Activated CD8-positive, alpha-beta memory T cell treated with anti-CD3 and anti-CD28 coated beads, Interleukin-2, amount 50 U/mL, for 48 hours (primary cell): ENCODE measurements around the gene LOXHD1.

ENCODE experiments used
- DNase-seq: peaks from one replicate; pipeline ENCODE4 v3.0.0-alpha.2; 2020

The LOXHD1 gene

DNA sequence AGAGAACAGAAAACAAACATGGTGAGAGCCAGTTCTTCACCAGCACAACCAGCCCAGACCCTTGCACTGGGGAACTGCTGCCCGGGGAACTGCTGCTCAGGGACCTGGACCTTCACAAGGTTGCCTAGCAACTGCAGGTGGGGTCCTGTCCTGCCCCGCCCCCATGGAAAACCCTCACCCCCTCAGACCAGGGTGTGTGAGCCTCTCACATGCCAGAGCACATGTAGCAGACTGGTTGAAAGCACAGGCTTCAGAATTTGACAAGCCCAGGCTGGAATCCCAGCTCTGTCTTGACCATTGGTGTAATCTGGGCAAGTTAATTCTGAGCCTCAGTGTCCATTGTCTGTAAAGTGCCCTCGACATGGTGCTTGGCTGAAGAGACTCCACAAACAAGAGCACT, 118.6 kb downstream of the LOXHD1 start:
- no peak for DNase-seq

- no peak for DNase-seq
Observed at GRCh38 chr18:46536215-46536874, 120.7 kb downstream of the LOXHD1 start.

GRCh38 chr18:46531482-46531881, 125.5 kb downstream of the LOXHD1 start:
- no peak for DNase-seq

DNA sequence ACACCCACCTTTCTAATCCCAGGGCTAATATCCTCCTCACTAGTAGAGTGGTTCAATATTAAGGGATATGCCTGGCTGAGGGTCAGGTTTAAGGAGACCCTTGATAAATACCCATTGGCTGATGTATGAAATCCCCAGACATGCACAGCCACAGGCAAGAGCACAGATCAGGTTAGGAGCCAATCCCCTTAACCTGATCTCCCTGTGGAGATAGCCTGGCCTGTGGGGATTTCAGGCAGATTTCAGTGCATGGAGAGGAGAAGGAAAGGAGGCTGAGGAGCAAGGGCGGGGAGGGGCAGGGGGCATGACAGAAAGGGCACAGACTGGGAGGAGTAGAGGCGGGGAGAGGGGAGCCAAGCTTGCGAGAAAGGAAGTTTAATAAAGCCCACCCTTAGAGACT, 129.0 kb downstream of the LOXHD1 start:
- no peak for DNase-seq

GRCh38 chr18:46519870-46520269, 137.2 kb downstream of the LOXHD1 start:
- no peak for DNase-seq

GRCh38 chr18:46518438-46518837, 138.6 kb downstream of the LOXHD1 start:
- DNase-seq, result no peak

DNA sequence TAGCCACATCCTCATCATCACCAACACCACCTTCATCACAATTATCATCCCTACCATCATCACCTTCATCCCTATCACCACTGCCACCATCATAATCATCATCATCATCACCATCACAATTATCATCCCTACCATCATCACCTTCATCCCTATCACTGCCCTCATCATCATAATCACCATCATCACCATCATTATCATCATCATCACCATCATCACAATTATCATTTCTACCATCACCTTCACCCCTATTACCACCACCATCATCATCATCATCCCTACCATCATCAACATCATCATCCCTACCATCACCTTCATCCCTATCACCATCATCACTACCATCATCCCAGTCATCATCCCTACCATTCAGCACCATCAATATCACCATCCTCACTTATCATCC, 140.5 kb downstream of the LOXHD1 start:
- no peak for DNase-seq

DNA sequence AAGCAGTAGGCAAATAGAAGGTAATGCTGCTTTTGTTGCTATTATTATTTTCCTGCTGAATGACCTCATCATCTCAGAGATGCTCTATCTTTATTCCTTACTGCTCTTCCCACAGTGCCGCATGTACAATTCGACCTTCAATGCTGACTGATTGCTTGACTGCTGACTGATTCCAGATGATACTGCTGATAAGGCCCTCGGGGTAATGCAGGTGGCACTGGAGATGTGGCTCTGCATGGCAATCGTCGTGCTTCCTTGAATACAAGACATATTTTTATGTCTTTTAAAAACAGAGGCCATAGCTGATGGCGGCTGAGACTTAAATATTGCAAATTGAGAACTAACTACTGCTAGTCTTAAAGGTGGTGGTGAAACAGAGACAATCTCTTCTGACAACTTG, 146.6 kb downstream of the LOXHD1 start:
- no peak for DNase-seq

GRCh38 chr18:46509530-46509929, 147.5 kb downstream of the LOXHD1 start:
- DNase-seq, result no peak

- peak; percentile 26 for DNase-seq
Observed at GRCh38 chr18:46506974-46507586, 149.9 kb downstream of the LOXHD1 start.

DNA sequence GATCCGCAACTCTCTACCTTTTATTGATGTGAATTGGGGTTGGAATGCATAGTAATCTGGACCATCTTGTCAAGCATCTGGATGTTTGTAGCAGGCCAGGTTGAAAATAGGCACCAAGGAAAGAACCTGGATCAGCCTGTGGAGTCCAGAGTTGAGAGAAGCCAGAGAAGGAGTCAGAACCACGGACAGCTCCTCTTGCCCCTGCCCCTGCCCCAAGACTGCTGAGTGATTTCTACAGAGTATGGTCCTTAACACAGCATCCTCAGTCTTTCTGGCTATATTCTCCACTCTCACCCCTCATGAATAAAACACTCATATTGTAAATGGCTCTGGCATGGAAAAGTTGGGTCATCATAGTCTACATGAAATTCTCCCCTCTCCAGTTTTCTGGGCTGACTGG, 154.6 kb downstream of the LOXHD1 start:
- no peak for DNase-seq

DNA sequence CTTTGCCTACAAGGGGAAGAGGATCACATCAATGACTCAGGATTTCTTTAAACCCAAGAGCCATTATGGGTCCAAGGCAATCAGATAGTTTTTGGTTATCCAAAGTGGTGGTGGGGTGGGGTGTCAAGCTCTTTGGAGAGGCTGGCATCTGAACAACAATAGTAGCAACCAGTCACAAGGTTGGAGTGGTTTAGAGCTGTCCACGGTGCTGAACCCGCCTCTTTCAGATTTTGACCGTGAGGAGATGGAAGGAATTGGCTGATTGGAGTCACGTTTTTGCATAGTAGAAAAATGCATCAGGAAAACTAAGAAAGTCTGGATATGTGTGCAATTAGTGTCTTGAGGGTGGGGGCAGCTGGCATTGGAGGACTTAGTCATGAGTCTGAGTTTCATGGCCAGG, 159.9 kb downstream of the LOXHD1 start:
- DNase-seq, result peak; percentile 64

GRCh38 chr18:46488471-46489213, 168.4 kb downstream of the LOXHD1 start:
- no peak for DNase-seq

DNA sequence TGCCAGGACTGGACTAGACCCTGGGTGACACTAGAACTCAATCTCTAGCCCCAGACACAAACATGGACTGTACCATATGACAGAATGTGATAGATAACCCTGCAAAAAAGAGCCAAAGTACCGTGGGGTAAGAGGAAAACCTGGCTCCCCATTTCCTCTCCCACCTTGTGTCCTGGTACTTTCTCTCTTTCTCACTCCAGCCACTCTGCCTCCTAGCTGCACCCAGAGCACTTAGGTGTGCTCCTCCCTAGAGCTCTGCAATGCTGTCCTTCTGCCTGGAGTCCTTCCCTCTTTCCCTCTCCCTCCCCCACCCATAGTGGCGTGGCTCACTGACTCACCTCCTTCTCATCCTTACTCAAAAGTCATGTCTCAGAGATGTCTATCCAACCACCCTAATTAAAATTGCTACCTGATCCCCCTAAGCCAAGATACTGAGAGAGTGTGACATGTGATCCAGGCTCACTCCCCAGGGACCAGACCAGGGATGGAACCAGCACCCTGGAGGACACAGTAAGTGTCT, 171.3 kb downstream of the LOXHD1 start:
- DNase-seq, result no peak

GRCh38 chr18:46484971-46485370, 172.0 kb downstream of the LOXHD1 start:
- DNase-seq, result no peak

GRCh38 chr18:46482831-46483230, 174.2 kb downstream of the LOXHD1 start:
- DNase-seq, result no peak

DNA sequence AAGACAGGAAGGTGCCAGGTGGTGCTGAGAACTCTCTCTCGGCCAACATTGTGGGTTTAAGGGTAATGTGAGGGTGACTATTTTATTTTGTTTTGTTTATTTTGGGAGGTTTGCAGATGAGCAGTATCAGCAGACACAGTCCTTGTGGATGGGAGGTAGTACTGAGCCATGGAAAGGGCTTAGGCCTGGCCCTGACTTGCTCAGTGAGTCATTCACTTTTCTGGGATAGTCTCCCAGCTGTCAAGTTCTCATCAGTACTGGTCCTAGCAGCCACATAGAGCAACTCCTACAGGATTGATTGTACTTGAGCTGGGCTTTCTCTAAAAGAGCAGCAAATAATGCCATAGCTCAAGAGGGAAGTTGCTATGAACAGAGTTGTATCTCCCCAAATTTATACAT, 175.2 kb downstream of the LOXHD1 start:
- DNase-seq, result no peak

- peak; percentile 69 for DNase-seq
Observed at GRCh38 chr18:46481048-46481846, 175.8 kb downstream of the LOXHD1 start.

GRCh38 chr18:46480226-46480625, 176.8 kb downstream of the LOXHD1 start:
- DNase-seq, result no peak

GRCh38 chr18:46478796-46479195, 178.2 kb downstream of the LOXHD1 start:
- DNase-seq, result no peak

DNA sequence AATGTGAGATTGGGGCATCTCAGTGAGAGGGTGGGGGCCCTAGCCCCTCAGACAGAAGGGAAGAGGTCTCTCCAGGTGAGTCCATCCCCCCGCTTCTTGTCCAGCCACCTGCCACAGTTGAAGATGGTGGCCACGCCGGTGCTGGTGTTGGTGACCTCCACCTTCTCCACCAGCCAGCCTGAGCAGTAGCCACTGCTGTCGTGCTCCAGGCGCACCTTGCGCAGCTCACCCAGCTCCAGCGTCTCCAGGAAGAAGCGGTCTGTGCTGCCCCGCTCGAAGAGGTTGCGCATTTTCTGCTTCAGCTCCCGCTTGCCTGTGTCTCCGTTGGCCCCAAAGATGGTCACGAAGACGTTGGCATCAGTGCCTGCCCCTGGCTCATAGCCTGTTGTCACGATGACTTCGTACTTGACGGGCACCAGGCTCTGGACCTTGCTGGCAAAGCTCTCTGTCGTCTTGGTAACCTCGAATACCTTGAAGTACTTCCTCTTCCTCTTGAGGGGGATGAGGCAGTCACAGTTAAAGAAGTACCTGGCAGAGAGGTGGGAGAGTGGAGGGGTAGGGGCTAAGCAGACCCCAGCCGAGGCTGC, 179.5 kb downstream of the LOXHD1 start:
- DNase-seq, result no peak

GRCh38 chr18:46475390-46475752, 181.6 kb downstream of the LOXHD1 start:
- DNase-seq, result no peak
